ENCODE measurements around the gene RBBP8.

DNA sequence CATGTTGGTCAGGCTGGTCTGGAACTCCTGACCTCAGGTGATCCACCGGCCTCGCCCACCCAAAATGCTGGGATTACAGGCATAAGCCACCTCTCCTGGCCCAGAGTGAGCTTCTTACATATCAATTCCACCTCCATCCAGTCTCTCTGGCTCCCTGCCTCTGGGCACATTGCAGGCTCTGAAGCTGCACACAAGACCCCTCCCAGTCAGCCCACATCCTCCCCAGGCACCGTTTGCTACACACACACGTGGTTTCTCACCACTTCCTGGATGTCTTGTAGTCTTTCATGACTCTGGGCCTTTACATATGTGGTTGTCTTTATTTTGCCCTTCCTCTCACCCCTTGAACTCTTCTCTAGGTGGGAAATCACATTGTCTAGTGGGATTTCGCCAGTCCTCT is 138.2 kb downstream of the RBBP8 start:
- TF ChIP-seq, protein P1, sequence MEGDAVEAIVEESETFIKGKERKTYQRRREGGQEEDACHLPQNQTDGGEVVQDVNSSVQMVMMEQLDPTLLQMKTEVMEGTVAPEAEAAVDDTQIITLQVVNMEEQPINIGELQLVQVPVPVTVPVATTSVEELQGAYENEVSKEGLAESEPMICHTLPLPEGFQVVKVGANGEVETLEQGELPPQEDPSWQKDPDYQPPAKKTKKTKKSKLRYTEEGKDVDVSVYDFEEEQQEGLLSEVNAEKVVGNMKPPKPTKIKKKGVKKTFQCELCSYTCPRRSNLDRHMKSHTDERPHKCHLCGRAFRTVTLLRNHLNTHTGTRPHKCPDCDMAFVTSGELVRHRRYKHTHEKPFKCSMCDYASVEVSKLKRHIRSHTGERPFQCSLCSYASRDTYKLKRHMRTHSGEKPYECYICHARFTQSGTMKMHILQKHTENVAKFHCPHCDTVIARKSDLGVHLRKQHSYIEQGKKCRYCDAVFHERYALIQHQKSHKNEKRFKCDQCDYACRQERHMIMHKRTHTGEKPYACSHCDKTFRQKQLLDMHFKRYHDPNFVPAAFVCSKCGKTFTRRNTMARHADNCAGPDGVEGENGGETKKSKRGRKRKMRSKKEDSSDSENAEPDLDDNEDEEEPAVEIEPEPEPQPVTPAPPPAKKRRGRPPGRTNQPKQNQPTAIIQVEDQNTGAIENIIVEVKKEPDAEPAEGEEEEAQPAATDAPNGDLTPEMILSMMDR (IDR thresholded peaks at IDR 0.05; ENCODE audit: low read depth, low read length, missing input control) = no peak
- TF ChIP-seq, protein P2, sequence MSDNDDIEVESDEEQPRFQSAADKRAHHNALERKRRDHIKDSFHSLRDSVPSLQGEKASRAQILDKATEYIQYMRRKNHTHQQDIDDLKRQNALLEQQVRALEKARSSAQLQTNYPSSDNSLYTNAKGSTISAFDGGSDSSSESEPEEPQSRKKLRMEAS (IDR thresholded peaks at IDR 0.05) = no peak
- TF ChIP-seq HNF4A (conservative IDR thresholded peaks at IDR 0.05) (no peak), GABPA (IDR thresholded peaks at IDR 0.05 in 1 of 2, conservative IDR thresholded peaks at IDR 0.05 in 1 of 2) (no peak), SP1 (IDR thresholded peaks at IDR 0.05) (no peak), RAD21 (IDR thresholded peaks at IDR 0.05) (no peak), YY1 (IDR thresholded peaks at IDR 0.05) (no peak), TAF1 (conservative IDR thresholded peaks at IDR 0.05) (no peak), EGR1 (IDR thresholded peaks at IDR 0.05; ENCODE audit: low read depth in 2 of 2) (no peak), RXRA (IDR thresholded peaks at IDR 0.05) (no peak)
- TF ChIP-seq, protein P3, sequence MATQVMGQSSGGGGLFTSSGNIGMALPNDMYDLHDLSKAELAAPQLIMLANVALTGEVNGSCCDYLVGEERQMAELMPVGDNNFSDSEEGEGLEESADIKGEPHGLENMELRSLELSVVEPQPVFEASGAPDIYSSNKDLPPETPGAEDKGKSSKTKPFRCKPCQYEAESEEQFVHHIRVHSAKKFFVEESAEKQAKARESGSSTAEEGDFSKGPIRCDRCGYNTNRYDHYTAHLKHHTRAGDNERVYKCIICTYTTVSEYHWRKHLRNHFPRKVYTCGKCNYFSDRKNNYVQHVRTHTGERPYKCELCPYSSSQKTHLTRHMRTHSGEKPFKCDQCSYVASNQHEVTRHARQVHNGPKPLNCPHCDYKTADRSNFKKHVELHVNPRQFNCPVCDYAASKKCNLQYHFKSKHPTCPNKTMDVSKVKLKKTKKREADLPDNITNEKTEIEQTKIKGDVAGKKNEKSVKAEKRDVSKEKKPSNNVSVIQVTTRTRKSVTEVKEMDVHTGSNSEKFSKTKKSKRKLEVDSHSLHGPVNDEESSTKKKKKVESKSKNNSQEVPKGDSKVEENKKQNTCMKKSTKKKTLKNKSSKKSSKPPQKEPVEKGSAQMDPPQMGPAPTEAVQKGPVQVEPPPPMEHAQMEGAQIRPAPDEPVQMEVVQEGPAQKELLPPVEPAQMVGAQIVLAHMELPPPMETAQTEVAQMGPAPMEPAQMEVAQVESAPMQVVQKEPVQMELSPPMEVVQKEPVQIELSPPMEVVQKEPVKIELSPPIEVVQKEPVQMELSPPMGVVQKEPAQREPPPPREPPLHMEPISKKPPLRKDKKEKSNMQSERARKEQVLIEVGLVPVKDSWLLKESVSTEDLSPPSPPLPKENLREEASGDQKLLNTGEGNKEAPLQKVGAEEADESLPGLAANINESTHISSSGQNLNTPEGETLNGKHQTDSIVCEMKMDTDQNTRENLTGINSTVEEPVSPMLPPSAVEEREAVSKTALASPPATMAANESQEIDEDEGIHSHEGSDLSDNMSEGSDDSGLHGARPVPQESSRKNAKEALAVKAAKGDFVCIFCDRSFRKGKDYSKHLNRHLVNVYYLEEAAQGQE (IDR thresholded peaks at IDR 0.05) = no peak

Measured in liver (tissue), 3 donors.